Renal cortex interstitium (tissue), 15 donors: Measurements from ENCODE around the gene CCDC12. TPM values are rescaled to one million over a fixed set of nuclear protein-coding genes. Genes with fewer than 3 reads are reported as not detected.

Experiments
- DNase-seq, 11 donors: peaks; one replicate each; pipeline ENCODE4 v3.0.0-alpha.2; 2013; ENCODE audit warnings: low read depth in 9 of 11, low spot score in 4 of 11; ENCODE audit errors: extremely low read depth in 1 of 11
- long read RNA-seq, 16 experiments: transcript quantifications; one replicate each; lab custom pipeline, GENCODE V29; 2026
- polyA plus RNA-seq, 3 donors: library from polyadenylated mRNA; unstranded; fragments of 120-200 nt; gene quantifications; one replicate each; pipeline ENCODE4 v1.2.1, GENCODE V29; 2013; ENCODE audit not compliant: insufficient read length in 3 of 3

CCDC12 gene
- 10 to 100 TPM; 47.5 to 56.0 (median 53.5) TPM for polyA plus RNA-seq
- long read RNA-seq, donor 1, transcript CCDC12-211 (1 exons, 2,412 nt) = major isoform, 10 of 25 reads
- long read RNA-seq, donor 1, partial matches to known transcripts = 12 of 25 reads
- long read RNA-seq, donor 1, other reads (novel, unspliced or antisense) = 0 of 25 reads
- long read RNA-seq, donor 2, transcript CCDC12-211 (1 exons, 2,412 nt) = major isoform, 9 of 36 reads
- long read RNA-seq, donor 2, partial matches to known transcripts = 21 of 36 reads
- long read RNA-seq, donor 2, other reads (novel, unspliced or antisense) = 0 of 36 reads
- long read RNA-seq, donor 3, transcript CCDC12-211 (1 exons, 2,412 nt) = major isoform, 13 of 51 reads
- long read RNA-seq, donor 3, partial matches to known transcripts = 38 of 51 reads
- long read RNA-seq, donor 3, other reads (novel, unspliced or antisense) = 0 of 51 reads
- long read RNA-seq, donor 4, partial matches to known transcripts = 24 of 27 reads
- long read RNA-seq, donor 4, other reads (novel, unspliced or antisense) = 0 of 27 reads
- long read RNA-seq, donor 5 = 0 reads
- long read RNA-seq, donor 6, transcript CCDC12-211 (1 exons, 2,412 nt) = major isoform, 8 of 55 reads
- long read RNA-seq, donor 6, partial matches to known transcripts = 42 of 55 reads
- long read RNA-seq, donor 6, other reads (novel, unspliced or antisense) = 0 of 55 reads
- long read RNA-seq, donor 7, transcript CCDC12-211 (1 exons, 2,412 nt) = major isoform, 11 of 50 reads
- long read RNA-seq, donor 7, partial matches to known transcripts = 35 of 50 reads
- long read RNA-seq, donor 7, other reads (novel, unspliced or antisense) = 0 of 50 reads
- long read RNA-seq, donor 8, transcript CCDC12-211 (1 exons, 2,412 nt) = major isoform, 30 of 97 reads
- long read RNA-seq, donor 8, partial matches to known transcripts = 63 of 97 reads
- long read RNA-seq, donor 8, other reads (novel, unspliced or antisense) = 0 of 97 reads
- long read RNA-seq, donor 9, transcript CCDC12-211 (1 exons, 2,412 nt) = major isoform, 7 of 42 reads
- long read RNA-seq, donor 9, partial matches to known transcripts = 34 of 42 reads
- long read RNA-seq, donor 9, other reads (novel, unspliced or antisense) = 0 of 42 reads
- long read RNA-seq, donor 10, transcript CCDC12-211 (1 exons, 2,412 nt) = major isoform, 10 of 40 reads
- long read RNA-seq, donor 10, partial matches to known transcripts = 27 of 40 reads
- long read RNA-seq, donor 10, other reads (novel, unspliced or antisense) = 0 of 40 reads
- long read RNA-seq, donor 11, partial matches to known transcripts = 21 of 27 reads
- long read RNA-seq, donor 11, other reads (novel, unspliced or antisense) = 0 of 27 reads
- long read RNA-seq, donor 12, partial matches to known transcripts = 12 of 15 reads
- long read RNA-seq, donor 12, other reads (novel, unspliced or antisense) = 0 of 15 reads
- long read RNA-seq, donor 13, transcript CCDC12-204 (2 exons, 572 nt) = minor isoform, 7 of 82 reads
- long read RNA-seq, donor 13, transcript CCDC12-211 (1 exons, 2,412 nt) = major isoform, 15 of 82 reads
- long read RNA-seq, donor 13, partial matches to known transcripts = 50 of 82 reads
- long read RNA-seq, donor 13, other reads (novel, unspliced or antisense) = 9 of 82 reads
- long read RNA-seq, donor 14, partial matches to known transcripts = 34 of 45 reads
- long read RNA-seq, donor 14, other reads (novel, unspliced or antisense) = 5 of 45 reads
- long read RNA-seq, donor 15, transcript CCDC12-211 (1 exons, 2,412 nt) = major isoform, 10 of 17 reads
- long read RNA-seq, donor 15, partial matches to known transcripts = 7 of 17 reads
- long read RNA-seq, donor 15, other reads (novel, unspliced or antisense) = 0 of 17 reads
- long read RNA-seq, donor 16, transcript CCDC12-211 (1 exons, 2,412 nt) = major isoform, 12 of 93 reads
- long read RNA-seq, donor 16, partial matches to known transcripts = 60 of 93 reads
- long read RNA-seq, donor 16, other reads (novel, unspliced or antisense) = 14 of 93 reads

DNA sequence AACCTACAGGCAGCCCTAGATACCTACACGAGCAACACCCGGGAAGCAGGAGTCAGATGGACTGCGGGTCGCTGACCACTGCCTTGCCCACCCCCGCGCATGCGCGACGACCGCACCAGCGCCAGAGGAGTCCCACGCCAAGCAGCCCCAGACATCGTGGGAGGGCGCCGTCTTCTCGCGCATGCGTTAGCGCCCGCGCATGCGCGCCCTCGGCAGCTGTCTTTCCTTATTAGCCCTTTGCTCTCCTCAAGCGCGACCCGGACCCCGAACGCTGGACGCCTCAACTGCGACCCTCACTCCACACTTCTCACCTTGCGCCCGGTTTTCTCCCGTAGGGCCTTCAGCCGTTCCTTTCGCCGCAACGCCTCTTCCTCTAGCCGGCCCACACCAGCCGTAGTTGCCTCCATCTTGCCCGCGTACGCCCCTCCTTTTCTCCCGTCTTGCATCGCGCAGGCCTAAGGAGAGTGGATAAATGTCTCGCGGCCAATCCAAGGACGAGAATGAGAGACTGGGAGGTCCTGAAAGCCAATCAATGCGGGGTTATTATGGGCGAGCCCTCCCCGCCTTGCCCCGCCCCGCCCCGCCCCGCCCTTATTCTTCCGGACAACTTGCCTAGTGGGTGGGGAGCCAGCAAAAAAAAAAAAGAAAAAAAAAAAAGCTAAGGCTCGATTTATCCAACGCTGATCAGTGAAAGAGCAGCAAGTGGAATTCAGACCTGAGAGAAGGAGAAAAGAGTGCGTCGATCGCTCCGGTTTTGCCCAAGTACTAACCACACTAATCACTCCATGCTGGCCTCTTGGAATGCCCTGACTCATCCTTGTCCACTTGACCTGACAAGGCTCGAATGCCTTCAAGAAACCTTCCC, at the start of gene CCDC12:
TSS of gene CCDC12 (minus strand) at position 420 of the 865 bp plus-strand sequence. CDS start at position 407, 13 bp downstream.
- peak; percentile 90 to 99 (median 95) for DNase-seq

DNA sequence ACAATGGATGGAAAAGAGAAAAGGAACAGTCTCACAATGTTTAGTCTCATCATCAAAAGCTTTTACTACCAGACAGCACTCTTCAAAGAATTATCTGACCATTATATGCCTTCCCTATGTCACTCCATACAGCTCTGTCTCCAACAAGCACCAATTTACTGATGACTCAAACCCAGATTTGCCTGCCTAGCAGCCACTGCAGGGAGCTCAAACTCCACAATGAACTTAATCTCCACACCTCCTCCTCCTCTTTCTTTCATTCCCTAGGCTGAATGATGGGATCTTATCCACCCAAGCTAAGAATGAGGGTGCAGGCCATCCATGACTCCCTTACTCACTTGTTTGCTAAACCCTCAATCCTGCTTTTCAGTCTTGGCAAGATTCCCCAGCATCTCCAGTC, 48.4 kb upstream of the CCDC12 start:
- no peak for DNase-seq

DNA sequence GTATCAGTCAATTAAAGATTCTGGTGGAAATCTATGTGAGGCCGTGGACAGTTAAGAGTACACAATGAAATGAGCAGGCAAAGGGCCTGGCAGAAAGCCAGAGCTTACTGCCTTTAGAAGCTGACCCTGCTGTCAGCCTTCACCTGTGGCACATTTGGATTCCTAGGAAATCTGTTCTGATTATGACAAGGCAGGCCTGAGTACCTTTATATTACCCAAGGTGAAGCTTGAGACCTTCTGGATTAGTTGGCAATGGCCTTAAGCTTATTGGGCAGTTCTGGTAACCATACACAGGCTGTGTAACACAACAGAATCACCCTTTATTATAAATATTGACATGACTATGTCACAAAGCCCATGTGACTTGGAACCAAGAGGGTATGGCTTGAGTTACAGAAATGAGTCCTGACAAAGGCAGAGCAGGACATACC, 46.1 kb upstream of the CCDC12 start:
- DNase-seq = no peak

DNA sequence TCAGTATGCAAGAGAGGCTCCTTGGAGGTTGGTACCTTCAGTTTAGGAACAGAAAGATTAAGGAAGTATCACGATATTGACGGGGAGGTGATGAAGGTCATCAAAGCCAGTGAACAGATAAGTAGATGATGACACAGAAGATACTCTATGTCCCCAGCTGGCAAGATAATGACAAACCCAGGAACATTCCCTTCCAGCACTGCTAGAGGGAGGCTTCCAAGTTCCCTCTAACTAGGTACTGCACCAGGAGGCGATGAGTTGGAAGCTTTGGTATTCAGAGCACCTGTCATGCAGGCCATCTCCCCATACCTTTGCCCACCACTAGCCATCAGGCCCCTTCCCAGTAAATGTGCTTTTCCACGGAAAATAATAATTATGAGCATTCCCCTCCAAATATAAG, 43.8 kb upstream of the CCDC12 start:
- DNase-seq = no peak

DNA sequence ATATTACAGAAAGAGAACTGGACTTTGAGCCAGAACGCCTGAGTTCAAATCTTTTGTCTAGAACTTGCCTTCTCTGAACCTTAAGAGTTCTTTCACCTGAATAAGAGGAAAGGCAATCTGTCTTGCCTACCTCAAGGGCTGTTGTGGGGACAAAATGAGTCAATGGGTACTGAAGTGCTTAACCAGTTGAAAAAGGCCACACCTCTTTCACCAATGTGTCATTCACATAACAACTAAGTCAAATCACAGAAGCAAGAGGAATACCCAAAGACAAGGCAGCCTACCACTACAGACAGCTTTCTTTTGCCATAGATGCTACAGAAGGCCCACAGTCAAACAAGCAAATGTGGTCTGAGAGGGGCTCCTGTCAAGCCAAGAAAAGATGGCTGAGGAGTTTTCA, 42.7 kb upstream of the CCDC12 start:
- DNase-seq = no peak

DNA sequence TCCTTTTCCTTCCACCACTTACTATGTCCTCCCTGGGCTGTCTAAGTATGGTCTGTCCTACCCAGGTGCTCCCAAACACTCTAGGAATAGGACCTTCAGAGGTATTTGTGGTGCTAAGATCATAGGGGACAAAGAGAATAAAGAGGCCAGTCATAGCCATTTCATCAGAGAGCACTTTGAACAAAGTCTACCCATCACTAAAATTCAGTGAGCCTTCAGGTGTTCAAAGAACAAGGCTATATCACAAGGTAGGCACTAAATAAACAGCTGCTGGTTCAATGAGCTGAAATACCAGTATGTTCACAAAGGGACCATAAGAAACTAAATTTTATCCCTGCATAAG, 41.7 kb upstream of the CCDC12 start:
- no peak for DNase-seq

DNA sequence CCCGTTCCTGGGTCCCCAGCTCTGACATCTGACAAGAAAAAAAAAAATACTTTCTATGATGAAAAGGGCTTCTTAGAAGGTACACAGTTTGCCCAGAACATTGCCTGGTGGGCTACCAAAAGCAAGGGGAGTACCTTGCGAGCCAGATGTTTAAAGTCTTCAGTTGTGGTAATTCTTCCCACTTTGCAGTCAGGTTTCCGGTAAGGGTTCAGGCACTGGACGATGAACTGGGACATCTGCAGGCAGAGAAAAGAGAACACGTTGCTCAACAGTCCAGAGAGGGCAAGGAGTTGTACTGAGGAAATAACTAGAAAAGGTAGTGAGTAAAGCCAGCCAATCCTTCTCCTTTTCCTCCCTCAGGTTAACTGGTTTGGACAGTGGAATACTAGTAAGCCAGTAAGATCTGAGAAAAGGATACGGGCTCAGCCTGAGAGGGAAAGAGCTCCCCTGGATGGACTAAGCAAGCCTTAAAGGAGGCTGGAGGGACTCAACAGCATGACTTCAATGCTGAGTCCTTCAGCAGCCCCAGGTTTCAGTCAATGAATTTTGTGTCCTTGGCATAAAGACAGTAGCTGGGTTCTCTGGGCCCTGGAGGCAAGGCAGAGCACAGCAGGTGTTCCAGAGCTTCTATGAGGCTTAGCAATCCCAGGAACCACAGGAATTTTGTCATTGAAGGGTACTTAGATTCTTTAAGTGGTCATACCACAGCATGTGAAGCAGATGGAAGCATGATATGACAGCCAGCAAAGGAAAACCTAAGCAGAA, 41.1 kb upstream of the CCDC12 start:
- no peak for DNase-seq

DNA sequence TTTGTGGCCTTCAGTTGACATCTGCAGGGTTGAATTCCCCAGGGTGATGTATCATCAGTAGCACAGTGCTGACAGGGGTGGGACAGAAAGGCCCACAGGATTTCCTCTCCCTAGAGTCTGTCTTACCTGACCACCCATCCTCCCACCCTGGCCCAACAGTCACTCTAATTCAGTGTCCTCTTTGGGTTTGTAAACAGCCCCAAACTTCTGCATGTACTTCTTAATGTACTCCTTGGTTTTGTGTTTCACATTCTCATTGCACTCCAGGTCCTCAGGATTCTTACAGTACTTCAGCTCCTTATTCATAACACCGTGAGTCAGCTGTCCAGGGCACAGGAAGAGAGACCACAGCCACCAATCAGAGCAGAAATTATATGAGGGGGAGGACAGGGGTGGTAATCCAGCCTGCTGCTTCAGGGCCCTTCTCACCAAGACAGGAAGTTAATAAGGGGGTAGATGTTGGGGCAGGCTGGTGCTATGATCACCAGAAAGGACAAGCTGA, 40.4 kb upstream of the CCDC12 start:
- DNase-seq = no peak

DNA sequence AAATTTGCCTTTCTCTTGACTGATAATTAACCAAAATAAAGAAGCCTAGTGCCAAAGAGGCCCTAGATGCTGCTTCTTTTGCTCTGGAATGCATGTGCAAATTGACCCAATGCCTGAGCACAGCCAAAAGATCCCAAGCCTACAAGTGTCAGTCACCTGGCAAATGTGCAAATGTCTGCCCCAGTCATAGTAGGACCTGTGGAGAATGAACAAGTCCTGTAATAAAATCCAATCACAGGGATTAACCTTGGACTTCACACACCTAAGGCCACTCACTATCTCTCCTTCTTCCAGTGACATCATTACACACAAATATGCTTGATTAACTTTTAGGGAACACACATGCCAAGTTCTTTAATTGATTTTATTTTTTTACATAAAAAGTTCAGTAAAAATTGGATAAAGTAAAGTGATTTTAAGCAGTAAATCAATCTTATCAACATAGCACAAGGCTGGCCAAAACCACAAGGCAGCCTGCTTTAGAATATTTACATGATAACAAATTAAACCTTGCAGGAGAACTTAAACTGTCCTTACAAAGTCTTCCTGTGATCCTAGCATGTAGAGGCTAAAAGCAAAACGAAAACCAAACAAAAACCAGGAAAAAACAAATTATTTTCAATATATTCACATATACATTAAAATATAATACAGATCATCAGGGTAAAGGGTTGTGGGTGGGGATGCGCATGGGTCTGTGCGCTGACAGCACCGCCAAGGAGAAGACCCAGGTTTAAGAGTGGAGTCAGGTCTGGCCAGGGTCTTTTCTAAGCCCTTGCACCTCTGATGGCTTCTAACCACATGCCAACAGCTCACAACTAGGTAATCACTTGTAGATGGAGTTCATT, 39.8 kb upstream of the CCDC12 start:
- DNase-seq = no peak

DNA sequence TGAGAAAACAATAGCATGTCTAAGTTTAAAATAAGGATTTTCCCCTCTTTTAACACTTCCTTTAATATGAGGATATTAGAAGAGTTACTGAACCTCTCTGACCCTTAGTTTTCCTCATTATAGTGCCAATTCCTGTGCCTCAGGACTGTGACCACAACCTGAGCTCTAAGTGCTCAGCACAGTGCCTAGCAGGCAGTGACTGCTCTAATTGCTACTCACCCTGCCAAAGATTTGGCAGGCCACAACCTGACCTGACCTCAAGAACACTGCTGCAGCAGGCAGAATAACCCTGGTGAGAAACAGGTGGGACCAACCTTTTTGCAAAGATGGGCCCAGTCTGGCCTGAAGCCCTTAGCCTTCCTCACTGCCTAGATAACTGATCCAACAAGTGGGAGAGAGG, 38.6 kb upstream of the CCDC12 start:
- DNase-seq = no peak

DNA sequence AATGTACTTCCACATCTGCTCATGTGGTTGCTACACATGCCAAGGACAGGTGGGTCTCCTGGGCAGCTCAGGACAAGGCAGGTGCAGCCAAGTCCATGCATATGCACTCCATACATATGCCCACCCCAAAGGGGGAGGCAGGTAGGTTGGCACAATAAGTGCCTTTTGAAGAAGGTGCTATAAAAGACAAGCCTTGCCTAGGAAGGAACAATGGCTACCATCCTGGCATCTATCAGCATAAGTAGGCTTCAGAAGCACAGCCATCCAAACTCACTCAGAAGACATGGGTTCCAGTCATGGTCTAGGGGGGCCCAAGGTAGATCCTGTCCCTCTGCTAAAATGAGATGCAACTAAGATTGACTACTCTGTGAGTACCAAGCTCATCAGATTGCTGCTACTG, 37.5 kb upstream of the CCDC12 start:
- no peak for DNase-seq

DNA sequence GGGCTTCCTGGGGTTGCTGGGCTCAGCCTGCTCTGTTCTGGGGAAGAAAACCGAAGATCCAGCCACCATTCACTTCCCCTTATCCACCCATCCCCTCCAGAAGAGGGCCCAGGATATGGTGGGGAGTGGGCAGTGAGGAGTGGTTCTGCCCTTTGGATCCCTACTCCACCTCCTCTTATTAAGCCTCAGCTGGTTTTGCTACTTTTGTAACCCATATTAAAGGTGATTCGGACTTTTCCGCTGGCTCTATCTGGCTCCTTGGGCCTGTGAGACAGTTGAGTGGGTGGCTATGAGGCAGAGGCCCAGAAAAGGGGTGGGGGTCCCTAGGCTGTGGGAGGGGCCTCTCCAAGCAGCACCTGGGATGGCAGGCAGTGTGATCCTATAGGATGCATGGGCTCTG, 36.7 kb upstream of the CCDC12 start:
- DNase-seq = no peak

DNA sequence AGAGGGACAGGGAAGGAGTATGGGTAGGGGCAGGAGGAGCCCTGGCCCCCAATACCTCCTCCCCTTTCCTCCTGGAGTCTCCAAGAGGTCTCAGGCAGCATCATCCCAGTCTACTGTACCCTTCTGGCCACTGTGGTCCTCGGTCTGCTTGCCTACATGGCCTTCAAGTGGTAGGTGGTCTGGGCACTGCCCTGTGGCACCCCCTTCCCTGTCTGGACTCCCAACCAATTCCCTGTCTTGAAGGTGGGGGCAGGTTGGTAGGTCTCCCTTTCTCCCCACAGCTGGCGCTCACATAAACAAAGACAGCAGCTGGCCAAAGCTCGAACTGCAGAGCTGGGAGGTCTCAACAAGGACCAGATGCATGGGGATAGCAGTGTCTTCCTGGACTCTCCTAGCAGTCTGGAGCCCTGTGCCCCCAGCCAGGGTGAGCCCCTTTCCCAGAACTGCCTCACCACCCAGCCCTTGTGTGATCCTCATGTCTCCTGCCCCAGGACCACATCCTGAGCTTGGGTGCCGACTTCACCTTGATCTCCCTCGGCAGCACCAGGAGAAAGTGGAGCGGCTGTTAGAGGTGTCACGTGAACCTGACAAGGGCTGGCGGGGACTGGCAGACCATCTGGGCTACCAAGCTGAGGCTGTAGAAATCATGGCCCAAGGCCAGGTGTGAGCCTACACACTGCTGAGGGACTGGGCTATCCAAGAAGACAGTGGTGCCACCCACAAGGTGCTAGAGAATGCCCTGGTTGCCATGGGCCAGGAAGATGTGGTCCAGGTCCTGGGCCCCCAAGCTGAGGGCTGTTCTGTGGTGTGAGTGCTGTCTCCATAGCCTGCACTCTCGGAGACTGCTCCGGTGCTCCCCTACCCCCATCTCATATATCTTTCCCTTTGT, 36.0 kb upstream of the CCDC12 start:
- DNase-seq = no peak

DNA sequence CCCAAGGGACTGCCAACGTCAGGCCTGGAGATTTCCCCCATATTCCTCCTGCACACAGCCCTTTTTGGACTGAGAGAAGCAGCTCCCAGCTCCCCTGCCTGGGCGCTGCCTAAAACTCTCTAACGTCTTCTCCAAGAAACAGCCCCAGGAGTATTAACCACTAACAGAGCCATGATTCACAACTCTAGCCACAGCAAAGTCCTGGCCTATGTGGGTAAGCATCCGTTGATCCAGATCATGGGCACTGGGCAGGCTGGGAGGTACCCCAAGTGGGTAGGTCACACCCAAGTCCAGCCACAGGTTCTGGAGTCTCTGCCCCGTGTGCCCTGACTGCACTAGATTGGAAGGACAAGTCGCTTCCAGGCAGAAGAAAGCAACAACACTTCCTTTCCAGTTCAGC, 34.8 kb upstream of the CCDC12 start:
- DNase-seq = no peak
